GM18502 (cell line): Measurements from ENCODE around the gene NCOA1.
"Not testable (repeated sequence)": the region's sequence is repeated elsewhere in the genome, so short reads cannot be mapped to it uniquely, and the experiment has no call there.

ENCODE experiments used
- ATAC-seq: cut with Tn5 transposase; IDR thresholded peaks from one replicate; pipeline ENCODE4 v1.9.1; 2021; ENCODE audit warnings: mild to moderate bottlenecking; ENCODE audit not compliant: unreplicated experiment, poor library complexity

Gene NCOA1

GRCh38 chr2:24672589-24672988 is 181.5 kb downstream of the NCOA1 start:
- no peak for ATAC-seq

GRCh38 chr2:24675338-24675737 is 184.3 kb downstream of the NCOA1 start:
- no peak for ATAC-seq

DNA sequence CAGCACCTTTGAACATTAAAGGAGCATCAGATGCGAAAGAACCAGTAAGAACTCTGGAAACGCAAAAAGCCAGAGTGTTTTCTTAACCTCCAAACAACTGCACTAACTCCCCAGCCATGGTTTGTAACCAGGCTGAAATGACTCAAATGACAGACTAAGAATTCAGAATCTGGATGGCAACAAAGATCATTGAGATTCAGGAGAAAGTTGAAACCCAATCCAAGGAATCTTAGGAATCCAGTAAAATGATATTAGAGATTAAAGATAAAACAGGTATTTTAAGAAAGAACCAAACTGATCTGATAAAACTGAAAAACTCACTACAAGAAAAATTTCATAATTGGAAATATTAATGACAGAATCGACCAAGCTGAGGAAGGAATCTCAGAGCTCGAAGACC is 185.4 kb downstream of the NCOA1 start:
- ATAC-seq: no peak

- ATAC-seq: not testable (repeated sequence)
Observed at GRCh38 chr2:24678066-24678465, 187.0 kb downstream of the NCOA1 start.

DNA sequence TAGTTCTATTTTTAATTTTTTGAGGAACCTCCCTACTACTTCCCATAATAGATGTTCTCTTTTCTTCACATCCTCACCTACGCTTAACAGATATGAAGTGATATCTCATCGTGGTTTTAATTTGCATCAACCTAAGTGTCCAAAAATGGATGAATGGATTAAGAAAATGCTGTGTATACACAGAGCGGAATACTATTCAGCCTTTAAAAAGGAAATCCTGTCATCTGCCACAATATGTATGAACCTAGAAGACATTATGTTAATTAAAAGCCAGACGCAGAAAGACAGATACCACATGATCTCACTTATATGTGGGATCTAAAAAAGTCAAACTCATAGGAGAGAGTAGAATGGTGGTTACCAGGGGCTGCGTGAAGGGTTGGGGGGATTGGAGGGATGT is 189.1 kb downstream of the NCOA1 start:
- no peak for ATAC-seq

DNA sequence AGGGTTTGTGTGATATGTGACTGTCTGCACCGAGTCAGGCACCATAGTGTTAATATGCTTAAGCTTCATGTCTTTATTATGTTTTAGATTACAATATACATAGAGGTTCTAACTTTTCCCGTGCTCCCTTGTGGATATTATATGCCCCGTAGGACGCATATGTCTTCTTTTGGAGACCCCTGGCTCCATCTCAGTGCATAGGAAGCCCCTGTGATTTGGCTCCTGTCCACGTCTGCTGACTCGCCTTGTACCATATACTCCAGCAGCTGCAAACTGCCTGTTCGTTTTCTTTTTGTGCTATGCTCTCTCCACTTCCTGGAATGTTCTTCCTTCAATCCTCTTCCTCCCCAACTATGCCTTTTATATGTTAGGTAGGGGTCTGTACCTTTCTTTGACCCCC is 191.2 kb downstream of the NCOA1 start:
- no peak for ATAC-seq

DNA sequence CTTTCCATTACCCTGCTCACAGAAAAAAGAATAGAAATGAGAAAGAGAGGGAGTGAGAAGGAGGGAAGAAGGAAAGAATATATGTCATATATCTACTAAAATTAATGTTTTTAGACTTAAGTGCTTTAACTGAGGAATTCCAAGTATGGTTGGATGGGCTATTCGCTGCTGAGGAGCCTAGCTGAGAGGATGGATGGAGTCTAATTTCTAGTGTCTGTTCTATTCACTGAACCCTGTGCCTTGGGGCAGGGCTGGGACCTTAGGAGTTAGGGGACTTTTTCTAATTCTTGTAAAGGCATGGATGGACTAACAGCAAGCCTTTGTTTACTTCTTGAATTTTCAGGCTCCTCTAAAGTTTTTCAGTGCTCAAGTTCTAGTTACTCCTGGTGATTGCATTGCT is 192.4 kb downstream of the NCOA1 start:
- ATAC-seq: no peak

DNA sequence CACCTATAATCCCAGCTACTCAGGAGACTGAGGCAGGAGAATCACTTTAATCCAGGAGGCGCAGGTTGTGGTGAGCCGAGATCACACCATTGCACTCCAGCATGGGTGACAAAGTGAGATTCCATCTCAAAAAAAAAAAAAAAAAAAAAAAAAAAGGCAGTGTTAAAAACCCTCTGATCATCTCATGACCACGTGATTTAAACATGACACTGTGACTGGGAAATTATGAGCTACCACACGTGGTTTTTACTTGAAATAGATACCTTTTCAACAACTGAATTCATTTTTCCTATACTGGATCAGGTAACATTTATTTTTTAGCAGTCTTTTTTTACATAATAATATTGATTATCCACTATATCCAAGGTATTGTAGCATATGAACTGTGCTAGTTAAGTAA is 199.5 kb downstream of the NCOA1 start:
- ATAC-seq: no peak

GRCh38 chr2:24691806-24692205 is 200.8 kb downstream of the NCOA1 start:
- no peak for ATAC-seq

DNA sequence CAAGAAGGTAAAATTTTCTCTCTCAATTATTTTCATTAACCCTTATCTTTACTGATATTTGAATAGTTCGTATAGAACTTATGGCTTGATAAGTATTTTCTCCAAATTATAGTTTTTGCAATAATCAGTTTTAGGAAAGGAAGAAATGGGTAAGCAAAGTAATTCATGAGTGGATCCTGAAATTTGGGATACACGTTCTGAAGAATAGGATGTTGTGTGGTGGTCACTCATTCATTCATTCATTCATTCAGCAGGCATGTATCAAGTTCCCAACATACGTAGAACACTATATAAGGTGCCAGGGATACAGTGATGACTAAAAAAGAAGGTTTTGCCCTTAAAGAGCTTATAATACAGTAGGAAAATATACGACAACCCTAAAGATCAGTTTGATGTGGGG is 206.7 kb downstream of the NCOA1 start:
- ATAC-seq: no peak

GRCh38 chr2:24702800-24703199 is 211.7 kb downstream of the NCOA1 start:
- no peak for ATAC-seq

DNA sequence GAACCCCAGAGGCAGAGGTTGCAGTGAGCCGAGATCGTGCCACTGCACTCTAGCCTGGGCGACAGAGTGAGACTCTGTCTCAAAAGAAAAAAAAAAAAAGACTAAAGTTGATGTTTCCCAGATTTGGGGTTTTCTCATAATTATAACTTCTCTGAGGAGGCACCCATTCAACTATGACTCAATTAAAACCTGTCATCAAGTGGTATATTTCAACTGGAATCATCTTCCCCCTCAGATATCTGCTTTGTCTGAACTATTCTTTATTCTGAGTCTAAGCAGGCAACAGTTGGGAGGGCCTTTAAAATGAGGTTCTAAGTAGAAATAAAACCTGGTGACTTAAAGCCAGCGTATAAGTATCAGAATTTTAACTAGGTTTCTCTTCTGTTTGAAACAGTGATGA is 213.6 kb downstream of the NCOA1 start:
- no peak for ATAC-seq

DNA sequence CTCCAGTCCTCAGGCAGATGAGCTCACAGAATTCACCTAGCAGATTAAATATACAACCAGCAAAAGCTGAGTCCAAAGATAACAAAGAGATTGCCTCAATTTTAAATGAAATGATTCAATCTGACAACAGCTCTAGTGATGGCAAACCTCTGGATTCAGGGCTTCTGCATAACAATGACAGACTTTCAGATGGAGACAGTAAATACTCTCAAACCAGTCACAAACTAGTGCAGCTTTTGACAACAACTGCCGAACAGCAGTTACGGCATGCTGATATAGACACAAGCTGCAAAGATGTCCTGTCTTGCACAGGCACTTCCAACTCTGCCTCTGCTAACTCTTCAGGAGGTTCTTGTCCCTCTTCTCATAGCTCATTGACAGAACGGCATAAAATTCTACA is 216.1 kb downstream of the NCOA1 start:
- ATAC-seq: no peak

GRCh38 chr2:24708537-24709152 is 217.6 kb downstream of the NCOA1 start:
- no peak for ATAC-seq

DNA sequence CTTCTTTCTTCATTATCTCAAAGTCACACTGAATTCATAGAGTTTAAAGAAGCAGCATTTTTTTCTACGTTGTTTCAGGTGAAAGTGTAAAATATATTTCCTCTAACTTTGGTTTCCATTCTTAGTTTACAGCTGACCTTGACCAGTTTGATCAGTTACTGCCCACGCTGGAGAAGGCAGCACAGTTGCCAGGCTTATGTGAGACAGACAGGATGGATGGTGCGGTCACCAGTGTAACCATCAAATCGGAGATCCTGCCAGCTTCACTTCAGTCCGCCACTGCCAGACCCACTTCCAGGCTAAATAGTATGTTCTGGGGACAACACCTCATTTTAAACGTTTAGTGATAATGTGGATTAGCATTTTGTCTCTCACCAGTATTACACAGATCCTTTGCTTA is 219.8 kb downstream of the NCOA1 start:
- ATAC-seq: no peak

GRCh38 chr2:24711865-24712264 is 220.8 kb downstream of the NCOA1 start:
- ATAC-seq: no peak

GRCh38 chr2:24712296-24712695 is 221.2 kb downstream of the NCOA1 start:
- no peak for ATAC-seq

GRCh38 chr2:24717263-24717951 is 226.4 kb downstream of the NCOA1 start:
- ATAC-seq: no peak

DNA sequence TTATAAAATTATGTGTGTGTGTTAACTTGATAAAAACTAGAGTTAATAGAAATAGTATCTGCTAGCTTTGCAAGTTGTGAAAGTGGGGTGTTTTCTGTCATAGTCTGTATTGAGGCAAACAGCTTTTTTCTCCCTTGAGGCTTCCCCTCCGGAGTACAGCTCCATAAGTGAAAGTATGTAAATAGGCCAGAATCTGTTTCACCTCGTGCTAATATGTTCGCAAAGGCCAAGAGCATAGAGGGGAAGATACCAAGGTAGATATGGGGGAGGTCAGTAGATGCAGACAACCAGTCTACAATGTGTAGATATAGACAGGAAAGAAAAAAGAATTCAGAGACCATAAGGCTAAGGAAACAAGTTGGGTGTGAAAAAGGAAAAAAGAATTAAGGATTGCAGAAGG is 229.3 kb downstream of the NCOA1 start:
- peak; percentile 93 for ATAC-seq

GRCh38 chr2:24721470-24721869 is 230.4 kb downstream of the NCOA1 start:
- no peak for ATAC-seq

DNA sequence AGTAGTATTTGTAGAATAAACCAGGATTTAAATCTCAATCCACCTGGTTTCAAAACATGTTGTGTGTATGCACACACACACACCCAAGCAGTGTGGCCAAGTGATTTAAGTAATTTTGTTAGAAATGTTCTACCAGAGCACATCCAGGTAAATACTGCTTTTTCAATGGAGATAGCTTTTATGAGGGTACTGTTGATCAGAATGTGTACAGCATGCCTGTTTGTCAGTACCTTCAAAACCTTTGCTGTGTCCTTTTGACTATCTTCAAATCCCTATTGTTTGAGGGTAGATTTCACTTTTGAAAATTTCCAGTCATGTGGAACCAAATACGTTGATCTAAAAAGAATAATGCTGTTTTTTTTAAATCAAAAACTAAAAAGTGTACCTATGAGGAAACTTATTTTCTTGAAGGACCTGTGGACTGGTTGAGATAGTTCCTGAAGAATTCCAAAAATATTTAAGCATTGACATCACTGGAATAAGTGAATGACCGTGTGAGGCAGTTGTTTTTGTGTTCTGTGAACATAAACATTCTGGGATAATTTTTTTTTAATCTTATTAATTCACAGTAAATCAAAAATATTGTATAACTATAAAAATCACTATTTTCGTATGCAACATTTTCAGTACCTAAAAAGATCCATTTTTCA is 231.2 kb downstream of the NCOA1 start:
- no peak for ATAC-seq

- ATAC-seq: no peak
Observed at GRCh38 chr2:24723191-24723590, 232.1 kb downstream of the NCOA1 start.
